Measurements from ENCODE around the gene CADPS. TPM values are rescaled to one million over a fixed set of nuclear protein-coding genes. Genes with fewer than 3 reads are reported as not detected.

The CADPS gene
- total and polyA plus RNA-seq, 2 experiments from 2014 or later: 49.2 to 63.8 TPM

- H3K36me3 ChIP-seq: peaks cover 30% of the 10 kb centered on the region
- DNase-seq (ENCODE audit: low read depth in 1 of 2, low spot score in 1 of 2): no peak
- TF ChIP-seq, protein P1, sequence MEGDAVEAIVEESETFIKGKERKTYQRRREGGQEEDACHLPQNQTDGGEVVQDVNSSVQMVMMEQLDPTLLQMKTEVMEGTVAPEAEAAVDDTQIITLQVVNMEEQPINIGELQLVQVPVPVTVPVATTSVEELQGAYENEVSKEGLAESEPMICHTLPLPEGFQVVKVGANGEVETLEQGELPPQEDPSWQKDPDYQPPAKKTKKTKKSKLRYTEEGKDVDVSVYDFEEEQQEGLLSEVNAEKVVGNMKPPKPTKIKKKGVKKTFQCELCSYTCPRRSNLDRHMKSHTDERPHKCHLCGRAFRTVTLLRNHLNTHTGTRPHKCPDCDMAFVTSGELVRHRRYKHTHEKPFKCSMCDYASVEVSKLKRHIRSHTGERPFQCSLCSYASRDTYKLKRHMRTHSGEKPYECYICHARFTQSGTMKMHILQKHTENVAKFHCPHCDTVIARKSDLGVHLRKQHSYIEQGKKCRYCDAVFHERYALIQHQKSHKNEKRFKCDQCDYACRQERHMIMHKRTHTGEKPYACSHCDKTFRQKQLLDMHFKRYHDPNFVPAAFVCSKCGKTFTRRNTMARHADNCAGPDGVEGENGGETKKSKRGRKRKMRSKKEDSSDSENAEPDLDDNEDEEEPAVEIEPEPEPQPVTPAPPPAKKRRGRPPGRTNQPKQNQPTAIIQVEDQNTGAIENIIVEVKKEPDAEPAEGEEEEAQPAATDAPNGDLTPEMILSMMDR (IDR thresholded peaks at IDR 0.05; ENCODE audit: low read depth, low read length): no peak
- no peak overlapping the region for H3K4me3 ChIP-seq
- no peaks in the 10 kb centered on the region for H3K4me1 ChIP-seq (ENCODE audit: low read depth)
- no peaks in the 10 kb centered on the region for H3K27me3 ChIP-seq
- no peaks in the 10 kb centered on the region for H3K9me3 ChIP-seq (ENCODE audit: low read depth)
- H3K27ac ChIP-seq: no peak overlapping the region
Observed at GRCh38 chr3:62550439-62550838, 324.8 kb downstream of the CADPS start.

GRCh38 chr3:62548528-62549205, 326.5 kb downstream of the CADPS start:
- Histone ChIP-seq H3K27ac (no peak overlapping the region), H3K27me3 (no peaks in the 10 kb centered on the region), H3K36me3 (peaks cover 25% of the 10 kb centered on the region), H3K9me3 (ENCODE audit: low read depth) (no peaks in the 10 kb centered on the region), H3K4me1 (ENCODE audit: low read depth) (no peaks in the 10 kb centered on the region), H3K4me3 (no peak overlapping the region)
- no peak for DNase-seq (ENCODE audit: low read depth in 1 of 2, low spot score in 1 of 2)
- TF ChIP-seq, protein P1 (IDR thresholded peaks at IDR 0.05; ENCODE audit: low read depth, low read length): no peak

DNA sequence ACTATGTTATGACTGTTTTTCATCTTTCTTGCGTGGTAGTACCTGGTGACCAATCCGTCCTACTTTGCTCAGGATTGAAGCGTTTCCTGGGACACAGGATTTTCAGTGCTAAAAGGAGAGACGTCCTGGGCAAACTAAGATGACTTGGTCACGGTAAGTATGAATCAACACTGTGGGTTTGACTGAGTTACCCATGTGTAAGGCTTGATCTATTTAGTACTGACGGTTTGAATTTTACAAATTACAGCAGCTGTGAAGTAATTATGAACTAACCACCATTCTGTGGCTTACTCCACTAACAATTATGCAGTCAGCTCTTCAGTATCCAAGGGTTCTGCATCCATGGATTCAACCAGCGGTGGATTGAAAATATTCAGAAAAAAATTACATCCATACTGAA, 328.9 kb downstream of the CADPS start:
- DNase-seq (ENCODE audit: low read depth in 1 of 2, low spot score in 1 of 2): no peak
- peaks cover 25% of the 10 kb centered on the region for H3K36me3 ChIP-seq

DNA sequence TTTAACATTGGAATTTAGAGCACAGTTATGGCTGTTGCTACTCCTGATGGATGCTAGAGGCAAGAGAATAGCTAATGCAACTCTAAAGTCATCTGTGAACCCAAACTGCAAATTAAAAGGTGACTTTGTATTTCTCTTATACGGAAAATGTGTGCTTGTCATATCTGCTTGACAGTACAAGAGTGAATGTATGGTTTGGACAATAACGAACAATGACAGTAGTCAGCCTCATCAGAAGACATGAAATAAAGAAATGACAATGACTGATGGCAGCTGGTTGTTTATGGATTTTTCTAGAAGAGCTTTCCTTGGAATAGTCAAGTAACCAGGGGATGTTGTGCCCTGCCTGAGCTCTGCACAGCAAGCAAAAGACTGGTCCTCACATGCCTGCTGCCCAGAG, 333.0 kb downstream of the CADPS start:
- H3K27ac ChIP-seq: no peak overlapping the region
- no peaks in the 10 kb centered on the region for H3K27me3 ChIP-seq
- H3K4me1 ChIP-seq (ENCODE audit: low read depth): no peaks in the 10 kb centered on the region
- no peak for DNase-seq (ENCODE audit: low read depth in 1 of 2, low spot score in 1 of 2)
- no peaks in the 10 kb centered on the region for H3K9me3 ChIP-seq (ENCODE audit: low read depth)
- peaks cover 6% of the 10 kb centered on the region for H3K36me3 ChIP-seq
- TF ChIP-seq, protein P1 (IDR thresholded peaks at IDR 0.05; ENCODE audit: low read depth, low read length): no peak
- no peak overlapping the region for H3K4me3 ChIP-seq

More for the DNA sequence above, 328.9 kb downstream of the CADPS start:
- TF ChIP-seq, protein P1 (IDR thresholded peaks at IDR 0.05; ENCODE audit: low read depth, low read length): no peak
- Histone ChIP-seq H3K27me3 (no peaks in the 10 kb centered on the region), H3K4me3 (no peak overlapping the region), H3K9me3 (ENCODE audit: low read depth) (no peaks in the 10 kb centered on the region), H3K27ac (no peak overlapping the region), H3K4me1 (ENCODE audit: low read depth) (no peaks in the 10 kb centered on the region)

- DNase-seq (ENCODE audit: low read depth in 1 of 2, low spot score in 1 of 2): no peak
- Histone ChIP-seq H3K9me3 (ENCODE audit: low read depth) (no peaks in the 10 kb centered on the region), H3K27ac (no peak overlapping the region), H3K36me3 (no peaks in the 10 kb centered on the region), H3K4me3 (no peak overlapping the region), H3K4me1 (ENCODE audit: low read depth) (no peaks in the 10 kb centered on the region), H3K27me3 (no peaks in the 10 kb centered on the region)
- TF ChIP-seq, protein P1 (IDR thresholded peaks at IDR 0.05; ENCODE audit: low read depth, low read length): no peak
Observed at GRCh38 chr3:62539762-62540161, 335.5 kb downstream of the CADPS start.
